GM13976 (cell line): ENCODE results near the gene TRIAP1.

ENCODE experiments used
- DNase-seq: peaks from one replicate; pipeline ENCODE4 v3.0.0; 2012; ENCODE audit warnings: low spot score
- CTCF ChIP-seq: IDR thresholded peaks from 2 replicates; pipeline ENCODE4 v1.5.1; 2012; ENCODE audit warnings: borderline replicate concordance, mild to moderate bottlenecking; ENCODE audit not compliant: insufficient read depth; ENCODE audit errors: extremely low read depth, missing control alignments, control extremely low read depth
- in situ Hi-C: fragments of 300-500 bp; cut with MboI; formaldehyde crosslinking; loops from one replicate; pipeline ENCODE4 v1.12.0; 2022; ENCODE audit warnings: low sequenced_read_pairs, mixed read lengths, inconsistent platforms; ENCODE audit not compliant: unreplicated experiment

The TRIAP1 gene

GRCh38 chr12:120485961-120486881 lies 40.0 kb upstream of the TRIAP1 start:
- no peak for DNase-seq
- in situ Hi-C loops = no loop called here
- no peak for TF ChIP-seq CTCF

GRCh38 chr12:120483621-120484020 lies 37.4 kb upstream of the TRIAP1 start:
- DNase-seq = no peak
- in situ Hi-C loops = no loop called here
- no peak for TF ChIP-seq CTCF

GRCh38 chr12:120481022-120481767 lies 35.0 kb upstream of the TRIAP1 start:
- no peak for DNase-seq
- TF ChIP-seq CTCF = no peak
- in situ Hi-C loops = no loop called here

- TF ChIP-seq CTCF = no peak
- in situ Hi-C loops = no loop called here
- DNase-seq = no peak
Measured at GRCh38 chr12:120480211-120480610, 34.0 kb upstream of the TRIAP1 start.

- in situ Hi-C loops = no loop called here
- no peak for DNase-seq
- no peak for TF ChIP-seq CTCF
Measured at GRCh38 chr12:120479458-120479857, 33.3 kb upstream of the TRIAP1 start.

GRCh38 chr12:120475643-120476042 lies 29.5 kb upstream of the TRIAP1 start:
- TF ChIP-seq CTCF = no peak
- DNase-seq = no peak
- in situ Hi-C loops = no loop called here
